Breast epithelium (tissue), 4 donors: ENCODE data around the gene UMODL1. TPM values are rescaled to one million over a fixed set of nuclear protein-coding genes. Genes with fewer than 3 reads are reported as not detected.
A peak's percentile ranks its signal among the peaks of the same experiment; 100 is the strongest.

Experiments
- DNase-seq, 2 donors: peaks; one replicate each; pipeline ENCODE4 v3.0.0-alpha.2; 2019; ENCODE audit warnings: low spot score in 2 of 2
- H3K27ac ChIP-seq, 2 donors: fragments of 200-600 bp; sonication (generic) in 1 of 2; one replicate each; pipeline ENCODE4 v1.5.1; 2016 to 2019; ENCODE audit warnings: mild to moderate bottlenecking in 1 of 2
- H3K27me3 ChIP-seq, 2 donors: fragments of 200-600 bp; sonication (generic) in 1 of 2; one replicate each; pipeline versions ENCODE4 v1.5.1 to v1.6.0; 2017 to 2019; ENCODE audit warnings: control low read depth in 1 of 2, mild to moderate bottlenecking in 1 of 2
- H3K36me3 ChIP-seq: fragments of 200-600 bp; one replicate; pipeline ENCODE4 v1.5.1; 2019
- H3K4me1 ChIP-seq, 2 donors: fragments of 200-600 bp; sonication (generic); one replicate each; pipeline ENCODE4 v1.5.1; 2016 to 2019; ENCODE audit warnings: control low read depth in 1 of 2
- H3K4me3 ChIP-seq, 3 donors: fragments of 200-600 bp; sonication (generic); 1 replicate in 2 of 3; 2 replicates in 1 of 3; pipeline ENCODE4 v1.5.1; 2016 to 2019; ENCODE audit warnings: mild to moderate bottlenecking in 3 of 3, moderate library complexity in 2 of 3
- H3K9me3 ChIP-seq, 2 donors: fragments of 200-600 bp; sonication (generic) in 1 of 2; one replicate each; pipeline ENCODE4 v1.5.1; 2016 to 2019; ENCODE audit warnings: control low read depth in 1 of 2
- POLR2A ChIP-seq: fragments of 450-650 bp; IDR thresholded peaks from one replicate; pipeline ENCODE4 v1.6.1; 2016; ENCODE audit warnings: antibody characterized with exemption, mild to moderate bottlenecking, moderate library complexity
- POLR2AphosphoS5 ChIP-seq, 3 donors: sonication (generic); formaldehyde crosslinking; IDR thresholded peaks; one replicate each; pipeline ENCODE4 v1.6.1; 2017; ENCODE audit warnings: antibody characterized with exemption in 3 of 3
- intact Hi-C: fragments of 100-400 bp; cut with DNase I; formaldehyde crosslinking; loops from one replicate; pipeline ENCODE4 v1.15.1; 2023; ENCODE audit warnings: low total_unique reads
- total RNA-seq, 3 donors: library from RNA; depleted of rRNA; stranded (reverse); fragments of >200 nt; gene quantifications; one replicate each; pipeline ENCODE4 v1.1.0, GENCODE V29; 2016
- TF ChIP-seq, protein P1 (sequence below), 3 donors: fragments of 450-650 bp; IDR thresholded peaks; one replicate each; pipeline ENCODE4 v1.5.1; 2016 to 2017; ENCODE audit warnings: antibody characterized with exemption in 3 of 3, mild to moderate bottlenecking in 3 of 3, moderate library complexity in 3 of 3

UMODL1 gene
- total RNA-seq, 3 donors from 2014 or later = not detected

- Histone ChIP-seq H3K27me3 (no peaks in the 10 kb centered on the region), H3K4me1 (no peaks in the 10 kb centered on the region), H3K4me3 (no peak overlapping the region), H3K9me3 (no peaks in the 10 kb centered on the region), H3K27ac (no peak overlapping the region), H3K36me3 (no peaks in the 10 kb centered on the region)
- TF ChIP-seq, protein P1, sequence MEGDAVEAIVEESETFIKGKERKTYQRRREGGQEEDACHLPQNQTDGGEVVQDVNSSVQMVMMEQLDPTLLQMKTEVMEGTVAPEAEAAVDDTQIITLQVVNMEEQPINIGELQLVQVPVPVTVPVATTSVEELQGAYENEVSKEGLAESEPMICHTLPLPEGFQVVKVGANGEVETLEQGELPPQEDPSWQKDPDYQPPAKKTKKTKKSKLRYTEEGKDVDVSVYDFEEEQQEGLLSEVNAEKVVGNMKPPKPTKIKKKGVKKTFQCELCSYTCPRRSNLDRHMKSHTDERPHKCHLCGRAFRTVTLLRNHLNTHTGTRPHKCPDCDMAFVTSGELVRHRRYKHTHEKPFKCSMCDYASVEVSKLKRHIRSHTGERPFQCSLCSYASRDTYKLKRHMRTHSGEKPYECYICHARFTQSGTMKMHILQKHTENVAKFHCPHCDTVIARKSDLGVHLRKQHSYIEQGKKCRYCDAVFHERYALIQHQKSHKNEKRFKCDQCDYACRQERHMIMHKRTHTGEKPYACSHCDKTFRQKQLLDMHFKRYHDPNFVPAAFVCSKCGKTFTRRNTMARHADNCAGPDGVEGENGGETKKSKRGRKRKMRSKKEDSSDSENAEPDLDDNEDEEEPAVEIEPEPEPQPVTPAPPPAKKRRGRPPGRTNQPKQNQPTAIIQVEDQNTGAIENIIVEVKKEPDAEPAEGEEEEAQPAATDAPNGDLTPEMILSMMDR (IDR thresholded peaks at IDR 0.05) = no peak
- no peak for DNase-seq
- intact Hi-C loops = no loop called here
Measured at GRCh38 chr21:42042651-42043050, 28.5 kb upstream of the UMODL1 start.

GRCh38 chr21:42043201-42043895 lies 27.8 kb upstream of the UMODL1 start:
- Histone ChIP-seq H3K9me3 (no peaks in the 10 kb centered on the region), H3K36me3 (no peaks in the 10 kb centered on the region), H3K4me1 (no peaks in the 10 kb centered on the region), H3K4me3 (no peak overlapping the region), H3K27ac (no peak overlapping the region), H3K27me3 (no peaks in the 10 kb centered on the region)
- DNase-seq = no peak
- TF ChIP-seq POLR2AphosphoS5 (IDR thresholded peaks at IDR 0.05) = no peak
- TF ChIP-seq, protein P1 (IDR thresholded peaks at IDR 0.05) = no peak
- no peak for TF ChIP-seq POLR2A
- intact Hi-C loops = no loop called here

DNA sequence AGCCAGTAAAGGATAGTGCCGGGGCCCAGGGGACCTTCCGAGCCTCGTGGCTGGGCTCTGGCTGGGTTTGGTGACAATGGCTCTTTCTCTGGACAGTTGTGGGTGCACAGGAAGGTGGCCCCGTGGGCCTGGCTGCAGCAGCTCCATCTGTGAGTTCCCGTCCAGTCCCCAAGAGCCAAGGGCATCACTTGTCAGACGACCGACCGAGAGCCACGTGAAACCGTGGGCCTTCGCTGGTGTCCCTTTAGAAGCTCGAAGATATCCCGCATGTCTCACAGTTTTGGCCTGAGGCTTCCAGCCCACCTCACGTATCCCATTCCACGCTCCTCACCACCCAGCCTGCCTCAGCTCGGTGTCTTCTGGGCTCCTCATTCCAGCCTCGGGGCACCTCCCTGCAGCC lies 27.2 kb upstream of the UMODL1 start:
- TF ChIP-seq POLR2A (no peak), POLR2AphosphoS5 (IDR thresholded peaks at IDR 0.05) (no peak)
- TF ChIP-seq, protein P1 (IDR thresholded peaks at IDR 0.05) = no peak
- H3K4me1 ChIP-seq = no peaks in the 10 kb centered on the region
- H3K4me3 ChIP-seq = no peak overlapping the region
- H3K27me3 ChIP-seq = no peaks in the 10 kb centered on the region
- H3K36me3 ChIP-seq = no peaks in the 10 kb centered on the region
- no peak for DNase-seq
- intact Hi-C loops = no loop called here
- no peak overlapping the region for H3K27ac ChIP-seq
- H3K9me3 ChIP-seq = no peaks in the 10 kb centered on the region

GRCh38 chr21:42044871-42045495 lies 26.1 kb upstream of the UMODL1 start:
- DNase-seq = no peak
- no peaks in the 10 kb centered on the region for H3K36me3 ChIP-seq
- intact Hi-C loops = no loop called here
- H3K4me3 ChIP-seq = no peak overlapping the region
- TF ChIP-seq, protein P1 (IDR thresholded peaks at IDR 0.05) = no peak
- TF ChIP-seq POLR2AphosphoS5 (IDR thresholded peaks at IDR 0.05) = no peak
- no peak for TF ChIP-seq POLR2A
- H3K27me3 ChIP-seq = no peaks in the 10 kb centered on the region
- H3K4me1 ChIP-seq = no peaks in the 10 kb centered on the region
- H3K27ac ChIP-seq = no peak overlapping the region
- H3K9me3 ChIP-seq = no peaks in the 10 kb centered on the region

GRCh38 chr21:42047821-42048613 lies 23.1 kb upstream of the UMODL1 start:
- Histone ChIP-seq H3K27me3 (no peaks in the 10 kb centered on the region), H3K27ac (no peak overlapping the region), H3K4me3 (no peak overlapping the region), H3K9me3 (no peaks in the 10 kb centered on the region), H3K36me3 (no peaks in the 10 kb centered on the region), H3K4me1 (no peaks in the 10 kb centered on the region)
- TF ChIP-seq POLR2A (no peak), POLR2AphosphoS5 (IDR thresholded peaks at IDR 0.05) (peak in 1 of 3 donors; percentile 42)
- TF ChIP-seq, protein P1 (IDR thresholded peaks at IDR 0.05) = no peak
- intact Hi-C loops = no loop called here
- DNase-seq = no peak
